Activated CD4-positive, alpha-beta T cell treated with anti-CD3 and anti-CD28 coated beads, Interleukin-2, amount 50 U/mL, for 16 hours (primary cell): ENCODE results near the gene TRDMT1.

Source experiments
- DNase-seq: peaks from one replicate; pipeline ENCODE4 v3.0.0-alpha.2; 2020

The TRDMT1 gene

DNA sequence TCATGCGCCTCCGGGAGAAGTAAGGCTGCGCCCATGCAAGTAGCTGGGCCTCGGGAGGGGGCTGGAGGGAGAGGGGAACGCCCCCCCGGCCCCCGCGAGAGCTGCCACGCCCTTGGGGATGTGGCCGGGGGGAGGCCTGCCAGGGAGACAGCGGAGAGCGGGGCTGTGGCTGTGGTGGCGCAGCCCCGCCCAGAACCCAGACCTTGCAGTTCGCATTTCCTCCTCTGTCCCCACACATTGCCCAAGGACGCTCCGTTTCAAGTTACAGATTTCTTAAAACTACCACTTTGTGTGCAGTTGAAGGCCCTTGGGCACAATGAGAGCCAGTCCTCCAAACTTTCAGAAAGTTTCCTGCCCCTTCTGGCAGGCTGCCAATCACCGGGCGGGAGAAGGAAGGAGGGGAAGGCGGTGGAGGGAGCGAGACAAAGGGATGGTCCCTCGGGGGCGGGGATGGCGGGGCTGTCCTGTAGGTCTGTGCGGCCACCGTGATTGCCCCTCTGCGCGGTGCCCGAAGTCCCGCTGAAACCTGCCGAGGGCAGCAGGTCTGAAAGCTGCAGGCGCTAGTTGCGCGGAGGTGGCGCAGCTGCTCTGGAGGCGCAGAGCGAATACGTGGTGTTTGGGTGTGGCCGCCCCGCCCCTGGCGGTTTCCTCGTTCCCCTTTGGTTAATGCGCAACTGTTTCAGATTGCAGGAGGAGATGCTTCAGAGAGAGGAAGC, 28.7 kb upstream of the TRDMT1 start:
- peak; percentile 93 for DNase-seq

- no peak for DNase-seq
These were observed 28.2 kb upstream of the TRDMT1 start for GRCh38 chr10:17229717-17229966.

- DNase-seq = peak; percentile 91
These were observed 27.7 kb upstream of the TRDMT1 start for GRCh38 chr10:17229016-17229716.

GRCh38 chr10:17228091-17229015, 26.9 kb upstream of the TRDMT1 start, which contains the start of gene VIM:
VIM (plus strand) TSS chr10:17228241; CDS start chr10:17229423, 1,182 bp downstream.
- DNase-seq = peak; percentile 95

DNA sequence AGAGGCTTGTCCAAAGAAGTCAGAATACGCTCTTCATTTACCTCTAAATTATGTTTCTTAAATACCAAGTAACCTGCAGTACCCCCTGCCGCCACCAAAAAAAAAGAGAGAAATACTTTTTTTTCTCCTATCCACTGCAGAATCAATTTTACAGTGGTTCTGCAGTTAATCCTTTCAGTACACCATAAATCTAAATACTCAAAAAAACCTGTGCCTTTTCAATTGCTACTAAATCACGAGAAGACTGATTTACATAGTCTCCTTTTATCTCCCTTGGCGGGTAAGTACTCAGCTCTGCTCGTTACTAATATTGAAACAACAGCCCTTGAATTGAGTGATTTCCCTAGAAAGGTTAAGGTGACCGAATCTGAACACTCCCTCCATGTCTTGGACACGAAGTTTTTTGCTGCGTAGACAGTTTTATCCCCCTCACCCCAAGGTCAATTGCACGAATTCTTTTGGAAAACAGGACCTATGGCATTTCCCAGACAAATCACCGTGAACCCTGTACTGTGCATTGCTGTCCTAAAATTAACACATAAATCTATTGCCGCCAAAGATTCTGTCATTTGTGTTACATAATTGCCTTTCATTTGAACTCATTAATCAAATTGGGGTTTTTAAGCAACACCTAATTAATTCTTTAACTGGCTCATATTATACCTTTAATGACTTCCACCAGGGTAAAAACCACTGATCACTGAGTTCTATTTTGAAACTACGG, 26.1 kb upstream of the TRDMT1 start:
- peak; percentile 90 for DNase-seq

GRCh38 chr10:17226891-17227303, 25.4 kb upstream of the TRDMT1 start:
- no peak for DNase-seq

DNA sequence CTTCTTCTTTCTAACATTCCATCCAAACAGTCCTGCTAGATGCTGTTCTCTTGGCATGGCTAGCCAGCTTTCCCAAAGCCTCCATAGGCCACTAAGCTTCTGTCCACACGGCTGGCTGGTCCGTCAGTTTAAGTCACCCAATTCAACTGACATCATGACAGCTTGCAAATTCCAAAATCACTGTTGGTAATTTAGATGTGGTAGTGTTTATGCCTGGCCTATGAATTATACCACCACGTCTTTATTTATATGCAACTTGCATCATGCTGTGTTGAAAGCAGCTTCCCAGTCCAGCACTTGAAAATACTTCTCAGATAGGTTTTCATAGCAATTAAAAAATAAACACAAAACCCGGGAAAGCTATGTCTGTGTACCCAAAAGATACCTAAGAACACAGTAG, 24.3 kb upstream of the TRDMT1 start:
- DNase-seq = no peak

GRCh38 chr10:17222329-17222728, 20.9 kb upstream of the TRDMT1 start:
- DNase-seq = no peak

GRCh38 chr10:17220652-17221100, 19.2 kb upstream of the TRDMT1 start:
- DNase-seq = no peak

- no peak for DNase-seq
These were observed 17.6 kb upstream of the TRDMT1 start for GRCh38 chr10:17219024-17219423.

DNA sequence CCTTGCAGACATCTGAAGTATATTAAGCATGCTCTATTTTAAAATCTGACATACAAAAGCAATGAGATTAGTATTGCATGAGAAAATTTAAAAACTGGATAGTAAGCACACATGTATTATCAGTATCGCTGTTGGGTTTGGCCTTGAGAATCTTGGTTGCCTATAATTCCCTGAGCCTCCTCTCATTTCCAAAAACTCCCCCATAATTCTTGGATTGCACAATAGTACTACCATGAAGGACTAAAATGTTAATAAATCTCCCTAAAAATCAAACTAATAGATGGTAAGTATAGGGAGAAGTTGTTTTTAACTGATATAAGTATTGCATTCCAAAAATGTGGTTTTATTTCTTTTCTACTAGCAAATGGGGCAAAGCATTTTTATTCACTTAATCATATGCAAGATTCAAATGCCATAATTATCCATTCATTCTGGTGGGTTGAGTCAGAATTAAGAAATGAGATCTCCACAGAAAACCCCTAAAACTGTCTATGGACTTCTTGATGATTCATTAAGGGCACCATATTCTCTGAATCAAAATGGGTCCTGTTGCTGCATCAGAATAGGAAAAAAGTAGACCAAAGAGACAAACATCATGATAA, 16.3 kb upstream of the TRDMT1 start:
- DNase-seq = peak; percentile 57

DNA sequence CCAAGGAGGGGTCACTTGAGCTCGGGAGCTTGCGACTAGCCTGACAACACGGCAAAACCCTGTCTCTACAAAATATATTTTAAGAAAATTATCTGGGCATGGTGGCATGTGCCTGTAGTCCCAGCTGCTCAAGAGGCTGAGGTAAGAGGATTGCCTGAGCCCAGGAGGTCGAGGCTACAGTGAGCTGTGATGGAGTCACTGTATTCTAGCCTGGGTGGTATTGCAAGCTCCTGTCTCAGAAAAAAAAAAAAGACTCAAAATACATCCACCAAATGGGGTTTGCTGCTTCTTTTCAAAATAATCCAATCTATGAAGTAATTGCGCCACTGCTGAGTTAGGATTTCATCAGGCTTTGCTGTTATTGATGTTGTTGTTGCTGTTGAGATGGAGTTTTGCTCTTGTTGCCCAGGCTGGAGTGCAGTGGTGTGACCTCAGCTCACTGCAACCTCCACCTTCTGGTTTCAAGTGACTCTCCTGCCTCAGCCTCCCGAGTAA, 15.5 kb upstream of the TRDMT1 start:
- DNase-seq = no peak

- peak; percentile 94 for DNase-seq
These were observed 14.9 kb upstream of the TRDMT1 start for GRCh38 chr10:17216217-17216900.

DNA sequence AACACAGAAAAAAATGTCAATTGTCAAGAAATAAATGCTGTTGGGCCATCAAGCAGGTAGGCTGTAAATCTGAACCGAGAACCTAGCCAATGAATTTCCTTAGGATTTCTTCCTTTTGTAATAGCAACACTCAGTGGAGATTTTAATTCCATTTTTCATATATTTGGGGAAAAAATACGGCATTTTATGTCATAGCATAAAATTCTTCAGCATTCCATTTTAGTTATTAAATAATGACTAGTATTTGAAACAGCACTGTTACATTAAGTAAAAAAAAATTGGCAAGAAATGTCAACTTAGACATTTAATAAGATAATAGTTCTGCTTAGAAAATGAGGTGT, 14.3 kb upstream of the TRDMT1 start:
- DNase-seq = no peak

DNA sequence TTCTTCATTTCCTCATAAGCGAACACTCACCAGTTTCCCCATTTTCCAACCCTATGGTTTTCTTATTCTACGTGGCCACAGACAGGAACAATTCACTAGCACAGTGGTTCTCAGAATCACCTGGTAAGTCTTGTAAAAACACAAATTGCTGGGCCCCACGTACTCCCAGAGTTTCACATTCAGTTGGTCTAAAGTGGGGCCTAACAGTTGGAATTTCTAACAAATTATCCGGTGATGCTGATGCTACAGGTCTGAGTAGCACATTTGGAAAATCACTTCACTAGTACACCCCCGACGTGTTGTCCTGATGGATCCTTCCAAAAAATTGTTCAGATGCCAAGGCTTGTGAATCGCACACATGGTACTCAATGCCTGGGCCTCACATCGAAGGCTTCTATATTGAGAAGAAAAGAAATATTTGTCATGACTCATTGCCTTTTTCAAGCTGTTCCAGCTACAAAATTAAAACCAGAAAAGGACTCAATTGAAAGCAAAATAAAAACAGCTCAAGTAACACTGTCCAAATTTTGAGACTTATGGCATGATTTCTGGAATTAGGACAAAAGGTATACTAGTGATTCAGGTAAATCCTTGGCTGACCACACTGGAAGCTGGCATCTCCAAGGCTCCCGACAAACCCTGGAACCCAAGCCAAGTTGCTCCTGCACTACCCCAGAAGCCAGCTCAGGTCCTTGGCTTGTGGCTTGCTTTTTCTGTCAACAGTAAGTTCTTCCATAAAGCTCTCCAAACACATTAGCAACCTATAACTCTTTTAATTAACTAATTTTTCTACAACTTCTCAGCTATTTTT, 13.7 kb upstream of the TRDMT1 start:
- DNase-seq = no peak

GRCh38 chr10:17214526-17214925, 13.1 kb upstream of the TRDMT1 start:
- DNase-seq = no peak

- DNase-seq = no peak
These were observed 12.3 kb upstream of the TRDMT1 start for GRCh38 chr10:17213646-17214349.

DNA sequence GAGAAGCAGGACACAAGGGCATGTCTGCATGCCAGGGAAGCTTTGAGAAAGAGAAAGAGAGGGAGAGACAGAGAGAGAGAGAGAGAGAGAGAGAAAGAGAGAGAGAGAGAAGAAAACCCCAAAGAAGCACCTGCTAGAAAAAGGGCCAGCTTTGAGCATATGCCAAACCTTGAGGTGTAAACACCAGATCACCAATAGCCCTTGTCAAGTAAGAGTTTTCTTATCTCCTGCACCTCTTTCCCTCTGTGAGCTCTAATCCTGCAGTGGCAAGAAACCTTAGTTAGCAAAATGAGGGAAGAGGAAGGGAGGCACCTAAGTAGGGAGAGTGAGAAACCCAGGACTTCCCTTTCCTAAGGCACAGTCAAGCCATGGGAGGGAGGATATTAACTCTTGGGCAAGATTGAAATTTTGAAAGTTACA, 11.3 kb upstream of the TRDMT1 start:
- no peak for DNase-seq

DNA sequence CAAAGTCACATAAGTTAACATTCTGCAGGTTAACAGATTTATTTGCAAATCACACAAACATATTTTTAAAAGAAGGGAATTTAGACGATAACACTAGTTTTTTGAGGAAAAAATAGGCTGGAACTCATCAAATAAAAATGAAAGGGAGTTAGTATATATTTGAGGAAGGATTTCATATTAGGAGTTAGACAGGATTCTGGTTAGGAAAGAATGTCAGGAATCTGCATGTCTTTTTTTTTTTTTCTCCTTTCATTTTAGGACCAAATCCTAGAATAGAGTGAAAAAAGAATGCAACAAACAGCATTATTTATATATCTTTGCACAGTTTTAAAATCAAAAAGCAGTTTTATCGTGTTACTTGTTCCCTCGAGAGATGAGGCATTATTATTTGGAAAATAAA, 8.9 kb upstream of the TRDMT1 start:
- DNase-seq = no peak

GRCh38 chr10:17209881-17210280, 8.4 kb upstream of the TRDMT1 start:
- DNase-seq = no peak
